NCI-H187 treated with DMSO at 0.1 percent for 48 hours (cell line): ENCODE measurements around the gene SCN4A.
"Not testable (repeated sequence)": the region's sequence is repeated elsewhere in the genome, so short reads cannot be mapped to it uniquely, and the experiment has no call there.

Experiments used
- DNase-seq: peaks from one replicate; lab custom pipeline; 2025; lab: John Stamatoyannopoulos, UW

Gene SCN4A

DNA sequence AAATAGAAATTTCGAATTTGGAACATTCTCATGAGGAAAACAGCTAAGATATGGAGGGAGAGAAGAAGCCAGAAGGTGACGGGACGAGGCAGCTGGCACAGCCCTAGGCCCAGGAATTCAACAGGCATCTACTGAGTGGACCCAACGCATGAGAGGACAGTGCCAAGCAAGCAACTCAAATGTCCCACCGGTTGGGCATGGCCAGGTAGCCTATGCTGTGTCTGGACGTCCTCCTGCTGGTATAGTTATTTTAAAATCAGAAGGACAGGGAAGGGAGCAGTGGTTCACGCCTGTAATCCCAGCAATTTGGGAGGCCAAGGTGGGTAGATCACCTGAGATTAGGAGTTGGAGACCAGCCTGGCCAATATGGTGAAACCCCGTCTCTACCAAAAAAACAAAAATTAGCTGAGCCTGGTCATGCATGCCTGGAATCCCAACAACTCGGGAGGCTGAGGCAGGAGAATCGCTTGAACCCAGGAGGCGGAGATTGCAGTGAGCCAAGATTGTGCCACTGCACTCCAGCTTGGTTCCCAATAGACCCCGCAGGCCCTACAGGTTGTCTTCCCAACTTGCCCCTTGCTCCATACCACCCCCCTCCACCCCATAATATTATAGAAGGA, 56.0 kb downstream of the SCN4A start:
- DNase-seq: no peak

DNA sequence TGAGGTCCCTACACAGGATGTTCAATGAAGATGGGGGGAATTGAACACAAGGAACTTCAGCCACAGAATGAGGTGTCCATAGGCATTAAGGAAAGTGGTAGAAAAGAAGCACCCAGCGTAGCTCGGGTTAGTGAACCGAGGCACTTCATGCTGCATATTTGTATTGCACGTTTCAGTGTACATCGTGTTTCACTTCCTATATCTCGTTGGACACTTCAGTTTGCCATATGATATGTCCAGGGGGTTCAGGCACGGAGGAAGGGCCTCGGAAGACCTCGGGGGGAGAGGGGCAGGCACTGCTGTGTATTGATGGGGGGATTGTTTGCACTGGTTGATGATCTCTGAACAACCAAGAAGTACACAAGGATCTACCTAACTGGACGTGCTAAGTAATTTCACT, 57.0 kb downstream of the SCN4A start:
- not testable (repeated sequence) for DNase-seq

DNA sequence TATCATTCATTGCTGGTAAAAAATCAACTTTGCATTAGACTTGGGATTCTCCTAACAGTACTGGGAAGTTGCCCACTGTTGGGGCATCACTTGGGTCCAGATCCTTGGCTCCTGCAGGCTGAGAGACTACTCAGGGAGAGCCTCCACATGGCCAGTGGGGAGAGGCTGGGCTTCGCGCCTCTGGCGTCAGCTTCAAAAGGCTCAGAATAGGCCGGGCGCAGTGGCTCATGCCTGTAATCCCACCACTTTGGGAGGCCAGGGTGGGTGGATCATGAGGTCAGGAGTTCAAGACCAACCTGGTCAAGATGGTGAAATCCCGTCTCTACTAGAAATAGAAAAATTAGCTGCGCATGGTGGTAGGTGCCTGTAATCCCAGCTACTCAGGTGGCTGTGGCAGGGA, 58.2 kb downstream of the SCN4A start:
- DNase-seq: no peak

DNA sequence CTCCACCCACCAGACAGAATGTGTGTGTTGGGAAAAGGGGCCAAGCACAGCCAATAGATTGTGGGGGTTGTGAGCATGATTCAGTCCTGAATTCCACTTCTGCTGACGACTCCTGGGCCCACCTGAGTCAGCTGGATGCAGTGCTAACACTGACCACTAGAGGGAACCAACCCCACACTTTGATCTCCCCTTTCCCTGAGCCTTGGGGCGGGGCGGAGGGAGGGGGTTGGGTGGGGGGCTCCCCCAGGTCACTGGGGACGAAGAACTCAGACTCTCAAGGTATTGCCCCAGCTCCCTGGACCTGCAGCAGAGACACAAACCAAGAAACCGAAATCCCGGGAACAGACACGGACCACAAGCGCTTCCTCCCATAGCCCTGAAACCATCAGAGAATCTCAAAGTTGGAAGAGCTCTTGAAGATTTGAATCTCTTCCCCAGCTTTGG, 61.0 kb downstream of the SCN4A start:
- DNase-seq: no peak

DNA sequence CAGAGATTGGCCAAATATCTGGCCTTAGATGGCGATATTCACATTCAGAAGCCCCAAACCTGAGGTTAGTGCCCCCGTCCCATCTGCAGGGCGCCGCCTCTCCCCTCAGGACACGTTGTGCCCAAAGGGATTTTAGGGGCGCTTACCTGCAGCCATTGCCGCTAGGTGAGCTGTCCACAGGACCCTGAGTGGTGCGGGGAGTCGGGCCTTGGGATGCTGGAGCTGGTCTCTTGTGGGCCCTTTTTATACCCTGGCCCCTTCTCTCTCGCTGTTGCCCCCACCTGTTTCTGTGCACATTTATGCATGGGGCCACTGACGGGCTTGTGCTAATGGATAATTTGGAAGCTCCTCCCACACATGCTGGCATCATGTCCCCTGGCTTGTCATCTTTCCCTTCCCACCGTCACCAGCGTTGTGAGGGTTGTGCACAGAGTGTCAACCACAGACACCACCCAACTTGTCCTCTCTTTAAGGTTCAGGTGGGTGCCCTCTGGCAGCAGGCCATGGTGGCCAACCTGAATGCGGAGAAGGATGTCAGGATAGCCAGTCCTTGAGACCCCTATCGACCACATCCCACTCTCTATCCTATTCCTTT, 61.6 kb downstream of the SCN4A start, which contains the start of gene CSHL1:
TSS of gene CSHL1 (minus strand) at position 218 of the 595 bp plus-strand sequence. CDS start at position 156, 62 bp downstream.
- DNase-seq: no peak

DNA sequence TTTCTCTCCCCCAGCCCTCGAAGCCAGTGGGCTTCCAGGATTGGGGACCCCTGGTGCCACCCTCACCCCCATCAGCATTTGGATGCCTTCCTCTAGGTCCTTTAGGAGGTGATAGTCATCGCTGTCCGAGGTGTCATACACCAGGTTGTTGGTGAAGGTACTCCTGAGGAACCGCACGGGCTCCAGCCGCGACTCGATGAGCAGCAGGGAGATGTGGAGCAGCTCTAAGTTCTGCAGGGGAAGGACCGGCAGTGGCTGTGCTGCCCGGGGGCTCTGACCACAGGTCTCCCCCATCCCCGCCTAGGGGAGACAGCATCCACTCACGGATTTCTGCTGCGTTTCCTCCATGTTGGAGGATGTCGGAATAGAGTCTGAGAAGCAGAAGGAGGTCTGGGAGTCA, 62.6 kb downstream of the SCN4A start:
- no peak for DNase-seq

DNA sequence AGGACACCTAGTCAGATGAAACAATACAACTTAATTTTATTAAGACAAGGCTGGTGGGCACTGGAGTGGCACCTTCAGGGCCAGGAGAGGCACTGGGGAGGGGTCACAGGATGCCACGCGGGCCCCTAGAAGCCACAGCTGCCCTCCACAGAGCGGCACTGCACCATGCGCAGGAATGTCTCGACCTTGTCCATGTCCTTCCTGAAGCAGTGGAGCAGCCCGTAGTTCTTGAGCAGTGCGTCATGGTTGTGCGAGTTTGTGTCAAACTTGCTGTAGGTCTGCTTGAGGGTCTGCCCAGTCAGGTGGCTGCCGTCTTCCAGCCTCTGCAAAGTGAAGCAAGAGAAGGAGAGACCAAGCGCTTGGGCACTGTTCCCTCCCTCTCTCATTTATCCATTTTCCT, 63.1 kb downstream of the SCN4A start:
- not testable (repeated sequence) for DNase-seq

DNA sequence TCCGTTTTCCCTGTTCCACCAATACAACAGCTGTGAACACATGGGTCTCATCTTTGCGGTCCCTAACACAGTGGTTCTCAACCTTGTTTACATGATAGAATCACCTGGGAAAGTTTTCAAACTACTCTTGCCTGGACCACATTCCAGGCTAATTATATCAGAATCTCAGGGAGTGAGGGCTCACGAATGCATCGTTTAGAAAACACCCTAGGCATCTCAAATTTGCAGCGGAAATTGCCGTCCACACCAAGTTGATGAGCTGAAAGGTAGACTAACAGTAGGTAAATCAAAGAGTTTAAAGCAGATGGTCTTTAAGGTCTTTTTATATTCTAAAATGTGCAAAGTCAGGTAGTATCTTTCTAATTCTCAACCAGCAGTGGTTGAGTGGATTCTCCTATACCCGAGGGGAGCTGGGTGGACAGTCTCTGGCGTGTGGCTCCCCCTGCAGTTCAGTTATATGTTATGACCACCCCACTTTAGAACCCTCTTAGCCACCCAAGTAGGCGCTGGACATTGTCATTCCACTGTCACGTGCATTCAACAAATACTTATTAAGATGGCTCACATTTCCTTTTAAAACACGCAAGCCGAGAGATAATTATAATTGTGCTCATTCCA, 65.4 kb downstream of the SCN4A start:
- not testable (repeated sequence) for DNase-seq

DNA sequence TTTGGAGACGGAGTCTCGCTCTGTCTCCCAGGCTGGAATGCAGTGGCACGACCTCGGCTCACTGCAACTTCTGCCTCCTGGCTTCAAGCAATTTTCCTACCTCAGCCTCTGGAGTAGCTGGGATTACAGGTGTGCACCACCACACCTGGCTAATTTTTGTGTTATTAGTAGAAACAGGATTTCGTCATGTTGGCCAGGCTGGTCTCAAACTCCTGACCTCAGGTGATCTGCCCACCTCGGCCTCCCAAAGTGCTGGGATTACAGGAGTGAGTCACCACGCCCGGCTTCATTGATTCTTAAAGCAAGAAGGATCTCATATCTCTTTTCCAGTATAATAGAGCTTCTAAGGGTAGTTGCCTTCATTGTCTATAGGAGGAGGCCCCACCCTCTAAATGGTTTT, 67.9 kb downstream of the SCN4A start:
- DNase-seq: not testable (repeated sequence)

DNA sequence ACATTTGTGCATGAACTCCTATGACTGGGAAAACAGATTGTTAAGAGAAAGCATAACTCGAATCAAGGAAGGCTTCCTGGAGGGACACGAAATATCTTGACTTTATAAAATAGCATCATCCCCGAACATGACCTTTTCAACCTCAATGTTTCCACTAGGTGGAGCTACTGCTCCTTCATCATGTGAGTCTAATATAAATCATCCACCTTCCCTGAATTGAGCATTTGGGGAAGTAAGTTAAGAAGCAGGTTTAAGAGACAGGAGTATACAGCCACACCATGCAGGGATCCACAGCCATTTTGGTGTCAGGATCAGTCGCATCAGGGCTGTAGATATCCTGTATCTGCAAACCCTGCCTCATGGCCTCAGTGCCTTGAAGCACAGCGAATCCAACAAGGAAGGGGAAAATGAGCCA, 68.9 kb downstream of the SCN4A start:
- DNase-seq: not testable (repeated sequence)

DNA sequence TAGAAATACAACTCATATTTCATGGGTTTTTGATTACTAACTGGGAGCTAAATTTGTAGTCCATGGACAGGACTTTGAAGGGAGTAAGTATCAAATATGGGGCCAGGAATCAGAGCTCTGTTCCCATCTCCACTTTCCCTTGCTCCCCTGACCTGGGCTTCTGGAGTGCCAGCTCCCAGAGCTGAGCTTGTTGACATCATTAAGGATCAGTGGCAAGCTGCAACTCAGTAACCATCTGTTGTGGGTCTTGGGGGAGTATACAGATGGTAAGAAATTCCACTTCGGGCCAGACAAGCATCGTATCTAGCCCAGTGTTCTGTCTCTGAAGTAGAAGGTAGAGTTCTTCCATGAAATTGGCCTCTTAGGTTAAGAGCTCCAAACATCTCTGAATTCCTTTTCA, 70.7 kb downstream of the SCN4A start:
- not testable (repeated sequence) for DNase-seq

DNA sequence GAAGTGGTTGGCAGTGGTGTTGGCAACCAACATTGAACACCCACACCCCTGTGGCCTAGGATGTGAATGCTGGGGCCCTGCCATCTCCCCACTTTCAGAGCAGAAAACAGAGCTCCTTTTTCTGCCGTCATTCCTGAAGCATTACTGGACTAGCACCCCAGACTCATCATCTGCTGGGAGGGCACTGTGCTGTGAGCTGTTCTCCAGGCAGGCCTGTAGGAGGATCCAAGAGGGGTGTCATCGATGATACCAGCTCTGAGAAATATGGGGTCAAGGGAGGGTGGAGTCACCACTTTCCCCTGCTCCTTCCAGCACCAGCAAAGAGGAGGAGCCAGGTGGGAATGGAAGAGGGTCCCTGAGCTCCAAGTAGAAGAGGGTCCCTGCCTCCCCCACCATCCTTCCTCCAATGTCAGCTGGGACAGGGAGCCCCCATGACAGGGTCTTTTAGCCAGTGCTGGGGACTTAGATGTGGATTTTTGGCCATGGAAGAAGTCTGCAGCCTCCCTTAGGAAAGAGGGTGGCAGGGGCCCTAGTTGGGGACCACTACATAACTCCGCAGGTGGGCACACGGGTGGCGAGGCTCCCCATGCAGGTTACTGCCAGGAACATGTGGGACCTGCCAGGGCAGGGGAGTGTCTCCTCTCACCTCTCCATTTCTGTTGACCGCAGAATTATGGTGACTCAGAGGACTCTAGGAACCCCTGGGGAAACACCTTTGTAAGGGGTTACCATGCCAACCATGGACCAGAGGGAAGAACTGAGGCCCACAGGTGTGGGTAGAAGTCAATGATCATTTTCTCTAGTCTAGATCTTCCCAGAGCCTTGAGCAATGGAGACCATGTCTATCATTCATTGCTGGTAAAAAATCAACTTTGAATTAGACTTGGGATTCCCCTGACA, 73.6 kb downstream of the SCN4A start:
- DNase-seq: not testable (repeated sequence)

DNA sequence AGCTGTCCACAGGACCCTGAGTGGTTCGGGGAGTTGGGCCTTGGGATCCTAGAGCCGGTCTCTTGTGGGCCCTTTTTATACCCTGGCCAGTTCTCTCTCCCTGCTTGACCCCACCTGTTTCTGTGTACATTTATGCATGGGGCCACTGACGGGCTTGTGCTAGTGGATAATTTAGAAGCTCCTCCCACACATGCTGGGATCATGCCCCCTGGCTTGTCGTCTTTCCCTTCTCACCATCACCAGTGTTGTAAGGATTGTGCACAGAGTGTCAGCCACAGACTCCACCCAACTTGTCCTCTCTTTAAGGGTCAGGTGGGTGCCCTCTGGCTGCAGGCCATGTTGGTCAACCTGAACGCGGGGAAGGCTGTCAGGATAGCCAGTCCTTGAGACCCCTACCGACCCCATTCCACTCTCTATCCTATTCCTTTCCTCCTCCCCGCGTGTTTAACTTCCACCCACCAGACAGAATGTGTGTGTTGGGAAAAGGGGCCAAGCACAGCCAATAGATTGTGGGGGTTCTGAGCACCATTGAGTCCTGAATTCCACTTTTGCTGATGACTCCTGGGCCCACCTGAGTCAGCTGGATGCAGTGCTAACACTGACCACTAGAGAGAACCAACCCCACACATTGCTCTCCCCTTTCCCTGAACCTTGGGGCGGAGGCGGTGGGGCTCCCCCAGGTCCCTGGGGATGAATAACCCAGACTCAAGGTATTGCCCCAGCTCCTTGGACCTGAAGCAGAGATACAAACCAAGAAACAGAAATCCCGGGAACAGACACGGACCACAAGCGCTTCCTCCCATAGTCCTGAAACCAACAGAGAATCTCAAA, 76.0 kb downstream of the SCN4A start, which contains the start of gene CSH1:
TSS of gene CSH1 (minus strand) at position 51 of the 831 bp plus-strand sequence. CDS start 63 bp downstream, outside the sequence.
- DNase-seq: not testable (repeated sequence)

DNA sequence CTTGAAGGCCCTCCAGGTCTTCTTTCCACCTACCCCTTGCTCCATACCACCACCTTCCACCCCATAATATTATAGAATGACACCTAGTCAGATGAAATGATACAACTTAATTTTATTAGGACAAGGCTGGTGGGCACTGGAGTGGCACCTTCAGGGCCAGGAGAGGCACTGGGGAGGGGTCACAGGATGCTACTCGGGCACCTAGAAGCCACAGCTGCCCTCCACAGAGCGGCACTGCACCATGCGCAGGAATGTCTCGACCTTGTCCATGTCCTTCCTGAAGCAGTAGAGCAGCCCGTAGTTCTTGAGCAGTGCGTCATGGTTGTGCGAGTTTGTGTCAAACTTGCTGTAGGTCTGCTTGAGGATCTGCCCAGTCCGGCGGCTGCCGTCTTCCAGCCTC, 77.9 kb downstream of the SCN4A start:
- DNase-seq: not testable (repeated sequence)

DNA sequence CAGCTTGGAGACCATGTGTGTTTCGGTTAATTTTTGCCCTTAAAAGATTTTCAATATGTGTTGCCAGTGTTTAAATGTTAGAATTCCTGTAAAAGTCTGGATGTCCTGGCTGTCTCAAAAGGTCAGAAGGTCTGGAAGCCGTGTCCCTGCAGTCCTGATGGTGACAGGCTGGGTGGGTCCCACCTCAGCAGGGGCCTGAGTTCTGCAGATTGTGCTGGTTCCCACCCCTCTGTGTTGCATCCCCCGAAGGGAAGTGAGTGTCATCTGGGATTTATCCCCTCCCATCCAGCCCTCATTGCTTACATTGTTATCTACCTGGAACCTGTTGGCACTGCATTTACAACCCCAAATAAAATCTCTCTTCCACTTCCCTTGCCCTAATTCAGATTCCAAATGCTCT, 78.7 kb downstream of the SCN4A start:
- DNase-seq: not testable (repeated sequence)

DNA sequence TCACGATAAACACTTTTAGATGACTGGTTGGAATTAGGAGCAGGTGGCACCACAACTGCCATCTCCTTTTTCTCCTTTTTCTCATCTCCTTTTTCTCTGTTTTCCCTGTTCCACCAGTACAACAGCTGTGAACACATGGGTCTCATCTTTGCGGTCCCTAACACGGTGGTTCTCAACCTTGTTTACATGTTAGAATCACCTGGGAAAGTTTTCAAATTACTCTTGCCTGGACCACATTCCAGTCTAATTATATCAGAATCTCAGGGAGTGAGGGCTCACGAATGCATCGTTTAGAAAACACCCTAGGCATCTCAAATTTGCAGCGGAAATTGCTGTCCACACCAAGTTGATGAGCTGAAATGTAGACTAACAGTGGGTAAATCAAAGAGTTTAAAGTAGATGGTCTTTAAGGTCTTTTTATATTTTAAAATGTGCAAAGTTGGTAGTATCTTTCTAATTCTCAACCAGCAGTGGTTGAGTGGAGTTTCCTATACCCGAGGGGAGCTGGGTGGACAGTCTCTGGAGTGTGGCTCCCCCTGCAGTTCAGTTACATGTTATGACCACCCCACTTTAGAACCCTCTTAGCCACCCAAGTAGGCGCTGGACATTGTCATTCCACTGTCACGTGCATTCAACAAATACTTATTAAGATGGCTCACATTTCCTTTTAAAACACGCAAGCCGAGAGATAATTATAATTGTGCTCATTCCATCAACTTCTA, 80.2 kb downstream of the SCN4A start:
- not testable (repeated sequence) for DNase-seq

DNA sequence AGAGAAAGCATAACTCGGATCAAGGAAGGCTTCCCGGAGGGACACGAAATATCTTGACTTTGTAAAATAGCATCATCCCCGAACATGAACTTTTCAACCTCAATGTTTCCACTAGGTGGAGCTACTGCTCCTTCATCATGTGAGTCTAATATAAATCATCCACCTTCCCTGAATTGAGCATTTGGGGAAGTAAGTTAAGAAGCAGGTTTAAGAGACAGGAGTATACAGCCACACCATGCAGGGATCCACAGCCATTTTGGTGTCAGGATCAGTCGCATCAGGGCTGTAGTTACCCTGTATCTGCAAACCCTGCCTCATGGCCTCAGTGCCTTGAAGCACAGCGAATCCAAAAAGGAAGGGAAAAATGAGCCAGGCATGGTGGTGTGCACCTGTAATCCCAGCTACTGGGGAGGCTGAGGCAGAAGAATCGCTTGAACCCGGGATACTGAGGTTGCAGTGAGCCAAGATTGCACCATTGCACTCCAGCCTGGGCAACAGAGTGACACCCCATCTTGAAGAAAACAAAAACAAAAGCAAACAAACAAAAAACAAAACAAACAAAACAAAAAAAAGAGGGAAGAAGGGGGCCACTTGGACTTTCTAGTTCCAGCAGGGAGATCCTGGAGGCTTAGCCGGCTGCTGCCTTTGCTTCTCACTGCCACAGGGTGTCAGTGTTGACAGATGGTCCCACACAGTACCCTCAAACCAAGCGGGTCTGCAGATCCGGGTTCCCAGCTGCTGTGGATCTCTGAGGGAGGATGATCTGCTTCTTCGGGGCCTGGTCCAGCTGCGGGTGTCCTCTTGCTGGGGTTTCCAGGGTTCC, 83.5 kb downstream of the SCN4A start:
- DNase-seq: not testable (repeated sequence)
